Loucy (cell line): ENCODE data around the gene KCNF1.

ENCODE experiments used
- H2AFZ ChIP-seq: fragments of 200-600 bp; sonication (generic); 2 replicates; pipeline ENCODE4 v1.6.0; 2016; ENCODE audit warnings: antibody characterized with exemption, mild to moderate bottlenecking, low read length, moderate library complexity
- H3F3A ChIP-seq: fragments of 200-600 bp; 2 replicates; pipeline ENCODE4 v1.6.0; 2016; ENCODE audit warnings: antibody characterized with exemption, low read depth, mild to moderate bottlenecking
- H3K27me3 ChIP-seq: fragments of 200-600 bp; sonication (generic); 2 replicates; pipeline ENCODE4 v1.6.1; 2014; ENCODE audit warnings: low read length, mild to moderate bottlenecking; ENCODE audit not compliant: insufficient read depth, poor library complexity, severe bottlenecking
- H3K36me3 ChIP-seq: fragments of 200-600 bp; sonication (generic); 2 replicates; pipeline ENCODE4 v1.6.1; 2016; ENCODE audit warnings: low read length; ENCODE audit not compliant: insufficient read depth
- H3K4me1 ChIP-seq: fragments of 200-600 bp; sonication (generic); 2 replicates; pipeline ENCODE4 v1.5.1; 2014; ENCODE audit warnings: low read length, mild to moderate bottlenecking; ENCODE audit not compliant: insufficient read depth, poor library complexity, severe bottlenecking
- H3K4me2 ChIP-seq: fragments of 200-600 bp; sonication (generic); 2 replicates; pipeline ENCODE4 v1.6.0; 2014; ENCODE audit warnings: antibody characterized with exemption, low read length, low read depth, mild to moderate bottlenecking; ENCODE audit not compliant: poor library complexity, severe bottlenecking
- H3K4me3 ChIP-seq: fragments of 200-600 bp; sonication (generic); 2 replicates; pipeline ENCODE4 v1.5.1; 2014; ENCODE audit warnings: low read length, mild to moderate bottlenecking, mixed read lengths; ENCODE audit not compliant: poor library complexity, severe bottlenecking
- H3K79me2 ChIP-seq: fragments of 200-600 bp; sonication (generic); 2 replicates; pipeline ENCODE4 v1.6.1; 2014; ENCODE audit warnings: low read length; ENCODE audit not compliant: insufficient read depth
- H3K9ac ChIP-seq: fragments of 200-600 bp; sonication (generic); 2 replicates; pipeline ENCODE4 v1.6.0; 2014; ENCODE audit warnings: mild to moderate bottlenecking, low read depth, low read length, moderate library complexity; ENCODE audit not compliant: poor library complexity, severe bottlenecking
- H3K9me2 ChIP-seq: fragments of 200-600 bp; sonication (generic); replicated peaks from 2 replicates; pipeline ENCODE4 v1.6.1; 2016; ENCODE audit warnings: low read depth, low read length, mixed read lengths
- H3K9me3 ChIP-seq: fragments of 200-600 bp; sonication (generic); 2 replicates; pipeline ENCODE4 v1.6.1; 2014; ENCODE audit warnings: mild to moderate bottlenecking, antibody characterized with exemption, low read length, low read depth; ENCODE audit not compliant: insufficient read depth
- H4K20me1 ChIP-seq: fragments of 200-600 bp; sonication (generic); 2 replicates; pipeline ENCODE4 v1.6.0; 2014; ENCODE audit warnings: antibody characterized with exemption, low read length, mild to moderate bottlenecking; ENCODE audit not compliant: insufficient read depth, poor library complexity, severe bottlenecking
- CTCF ChIP-seq: fragments of 200-600 bp; sonication (generic); conservative IDR thresholded peaks from 2 replicates; pipeline ENCODE4 v1.5.1; 2014; ENCODE audit warnings: mild to moderate bottlenecking, antibody characterized with exemption, low read length
- EZH2phosphoT487 ChIP-seq: fragments of 200-600 bp; IDR thresholded peaks from 2 replicates; pipeline ENCODE4 v1.6.1; 2018; ENCODE audit warnings: antibody characterized with exemption, mild to moderate bottlenecking, moderate library complexity, borderline replicate concordance

The KCNF1 gene

GRCh38 chr2:10923008-10923375 lies 11.3 kb downstream of the KCNF1 start:
- TF ChIP-seq CTCF (no peak), EZH2phosphoT487 (no peak)
- H3F3A ChIP-seq = no peaks in the 10 kb centered on the region
- H3K27me3 ChIP-seq = no peaks in the 10 kb centered on the region
- H3K79me2 ChIP-seq = no peaks in the 10 kb centered on the region
- no peak overlapping the region for H3K4me2 ChIP-seq
- H2AFZ ChIP-seq = no peak overlapping the region
- no peaks in the 10 kb centered on the region for H4K20me1 ChIP-seq
- H3K9me2 ChIP-seq = no peaks in the 10 kb centered on the region
- H3K4me1 ChIP-seq = no peaks in the 10 kb centered on the region
- H3K9ac ChIP-seq = no peak overlapping the region
- H3K9me3 ChIP-seq = no peaks in the 10 kb centered on the region
- no peak overlapping the region for H3K4me3 ChIP-seq
- H3K36me3 ChIP-seq = no peaks in the 10 kb centered on the region

- Histone ChIP-seq H2AFZ (no peak overlapping the region), H3K36me3 (no peaks in the 10 kb centered on the region), H3K79me2 (no peaks in the 10 kb centered on the region), H3K4me2 (no peak overlapping the region), H3F3A (no peaks in the 10 kb centered on the region), H3K9me2 (no peaks in the 10 kb centered on the region), H3K4me1 (no peaks in the 10 kb centered on the region), H3K9me3 (no peaks in the 10 kb centered on the region), H4K20me1 (no peaks in the 10 kb centered on the region), H3K4me3 (no peak overlapping the region), H3K9ac (no peak overlapping the region), H3K27me3 (no peaks in the 10 kb centered on the region)
- no peak for TF ChIP-seq CTCF
- TF ChIP-seq EZH2phosphoT487 = no peak
Observed at GRCh38 chr2:10923965-10924364, 12.2 kb downstream of the KCNF1 start.

- Histone ChIP-seq H3K9me3 (no peaks in the 10 kb centered on the region), H3K4me1 (no peaks in the 10 kb centered on the region), H2AFZ (no peak overlapping the region), H3K36me3 (no peaks in the 10 kb centered on the region), H3K9me2 (no peaks in the 10 kb centered on the region), H3K27me3 (no peaks in the 10 kb centered on the region), H3F3A (no peaks in the 10 kb centered on the region), H3K79me2 (no peaks in the 10 kb centered on the region), H4K20me1 (no peaks in the 10 kb centered on the region), H3K4me2 (no peak overlapping the region), H3K9ac (no peak overlapping the region), H3K4me3 (no peak overlapping the region)
- TF ChIP-seq CTCF = no peak
- no peak for TF ChIP-seq EZH2phosphoT487
Observed at GRCh38 chr2:10924441-10924840, 12.7 kb downstream of the KCNF1 start.
